ENCODE data around the gene FASN. TPM values are rescaled to one million over a fixed set of nuclear protein-coding genes. Genes with fewer than 3 reads are reported as not detected.

The FASN gene
- total RNA-seq, 1 experiment from 2014 or later = 433 TPM

- Histone ChIP-seq H2BK5ac (ENCODE audit: insufficient read length, low read length) (no peak overlapping the region), H2AFZ (ENCODE audit: low read length) (no peak overlapping the region), H3K9ac (ENCODE audit: extremely low read depth, insufficient read length, low read length) (no peak overlapping the region), H3T11ph (ENCODE audit: low read length) (no peak overlapping the region), H4K8ac (replicated peaks; ENCODE audit: insufficient read length, low read depth, low read length) (no peak overlapping the region), H2AK5ac (ENCODE audit: insufficient read length, low read length) (no peak overlapping the region), H3K4me2 (ENCODE audit: insufficient read depth, insufficient read length, low read length) (no peak overlapping the region), H3K56ac (ENCODE audit: insufficient read length, low read depth, low read length) (no peak overlapping the region), H2BK20ac (ENCODE audit: low read depth, low read length, poor library complexity, severe bottlenecking) (no peak overlapping the region), H4K91ac (ENCODE audit: insufficient read length, low read depth, low read length) (no peak overlapping the region), H3K23ac (ENCODE audit: insufficient read length, low read depth, low read length) (no peak overlapping the region), H4K5ac (ENCODE audit: insufficient read length, low read depth, low read length) (no peak overlapping the region), H2BK15ac (ENCODE audit: low read depth, low read length) (no peak overlapping the region), H3K14ac (ENCODE audit: insufficient read depth, low read length) (no peak overlapping the region), H3K18ac (ENCODE audit: insufficient read length, low read depth, low read length) (no peak overlapping the region), H2BK120ac (ENCODE audit: low read depth, low read length, poor library complexity, severe bottlenecking) (no peak overlapping the region), H3K79me1 (ENCODE audit: insufficient read depth, low read depth, low read length, poor library complexity, severe bottlenecking) (no peaks in the 10 kb centered on the region), H3K4ac (ENCODE audit: low read depth, low read length) (no peak overlapping the region), H3K23me2 (ENCODE audit: insufficient read length, low read depth, low read length, poor library complexity, severe bottlenecking) (no peaks in the 10 kb centered on the region), H3K4me1 (ENCODE audit: insufficient read depth, low read length) (no peaks in the 10 kb centered on the region), H2BK12ac (ENCODE audit: insufficient read length, low read depth, low read length) (no peak overlapping the region), H3K27ac (ENCODE audit: insufficient read length, low read depth, low read length) (no peak overlapping the region), H4K20me1 (ENCODE audit: control insufficient read depth, insufficient read depth, insufficient read length) (no peaks in the 10 kb centered on the region), H3K9me3 (ENCODE audit: control insufficient read depth, low read depth, low read length) (no peaks in the 10 kb centered on the region), H3K79me2 (ENCODE audit: insufficient read depth, low read length) (no peaks in the 10 kb centered on the region), H3K27me3 (ENCODE audit: insufficient read depth, low read length) (no peaks in the 10 kb centered on the region)
- no peak for DNase-seq
- no peak overlapping the region for H3K4me3 Mint-ChIP-seq
- no peak overlapping the region for H3K27ac Mint-ChIP-seq
- no peaks in the 10 kb centered on the region for H3K4me1 Mint-ChIP-seq
- no CpG with 5 or more reads among the region's 25 CpGs for WGBS (ENCODE audit: extremely low coverage, insufficient read length, low lambda C conversion rate)
- H3K27me3 Mint-ChIP-seq (ENCODE audit: low read depth) = no peaks in the 10 kb centered on the region
- no peak for TF ChIP-seq CTCF (conservative IDR thresholded peaks at IDR 0.05)
- no peaks in the 10 kb centered on the region for H3K9me3 Mint-ChIP-seq
- peaks cover 21 to 82% (median 59%) of the 10 kb centered on the region in 3 experiments; a peak in 6 of 7 replicates for H3K36me3 Mint-ChIP-seq (ENCODE audit: insufficient read depth in 1 of 3, low read depth in 3 of 3)
Measured at GRCh38 chr17:82085931-82086764, 11.9 kb downstream of the FASN start.

Measured in H9 (cell line).